Measurements from ENCODE around the gene C10orf120. TPM values are rescaled to one million over a fixed set of nuclear protein-coding genes. Genes with fewer than 3 reads are reported as not detected.

The C10orf120 gene
- total and polyA plus RNA-seq, 2 donors (not counting 3 experiments of a cell fraction or from before 2014, with no cell fraction given) = not detected

DNA sequence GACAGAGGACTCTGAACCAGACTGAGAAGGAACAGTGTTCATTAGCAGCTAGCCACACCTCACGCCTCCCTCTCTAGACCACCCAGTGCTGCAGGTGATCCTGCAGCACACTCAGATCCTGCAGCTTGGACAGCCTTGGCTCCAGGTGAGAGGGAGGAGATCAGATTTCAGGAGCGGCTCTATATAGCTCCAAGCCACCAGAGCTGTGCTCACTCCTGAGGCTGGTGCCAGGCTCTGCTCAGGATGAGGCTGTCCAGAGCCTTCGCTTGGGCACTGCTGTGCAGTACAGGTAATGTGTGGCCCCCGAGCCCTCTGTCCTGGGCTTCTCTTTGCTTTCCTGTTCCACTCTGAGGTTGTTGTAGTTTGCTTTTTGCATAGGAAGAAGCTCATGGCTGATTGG lies 42.4 kb downstream of the C10orf120 start:
- Histone ChIP-seq H3K9me3 (replicated peaks; ENCODE audit: control insufficient read depth, insufficient read depth, low read length) (no peaks in the 10 kb centered on the region), H3K36me3 (ENCODE audit: control insufficient read depth in 2 of 2, extremely low read depth in 1 of 2, insufficient read depth in 2 of 2, low read length in 2 of 2) (no peaks in the 10 kb centered on the region), H3K27ac (ENCODE audit: insufficient read depth, low read depth, low read length) (no peak overlapping the region), H3K79me2 (ENCODE audit: control insufficient read depth, insufficient read depth, low read length) (no peaks in the 10 kb centered on the region), H4K20me1 (replicated peaks; ENCODE audit: control insufficient read depth, extremely low read depth, insufficient read depth, low read length) (no peaks in the 10 kb centered on the region), H3K4me3 (replicated peaks in 1 of 3; ENCODE audit: insufficient read depth in 1 of 3, low read depth in 1 of 3, low read length in 3 of 3) (no peak overlapping the region), H3K4me2 (ENCODE audit: insufficient read depth, low read length) (no peak overlapping the region), H3K27me3 (ENCODE audit: control insufficient read depth in 2 of 2, insufficient read depth in 2 of 2, low read length in 2 of 2) (peaks cover 3 to 5% of the 10 kb centered on the region in 2 experiments), H2AFZ (ENCODE audit: low read depth, low read length) (no peak overlapping the region), H3K4me1 (ENCODE audit: control insufficient read depth, extremely low read depth, insufficient read depth, low read length) (no peaks in the 10 kb centered on the region), H3K9ac (replicated peaks; ENCODE audit: extremely low read depth, insufficient read depth, low read length) (no peak overlapping the region), H3K9me1 (replicated peaks; ENCODE audit: control insufficient read depth, extremely low read depth, insufficient read depth, low read length) (no peaks in the 10 kb centered on the region)
- dilution Hi-C loops (cut with MboI; ENCODE audit: extremely low pct_ligation_motif_present, low sequenced_read_pairs) = no loop called here
- ChIA-PET CTCF (interaction anchor here (0.8 kb wide), 1 partner anchor 8 kb away, joined by 5 read pairs; no protein-coding TSS in a partner anchor), POLR2A (no interaction called here)
- TF ChIP-seq POLR2AphosphoS5 (IDR thresholded peaks at IDR 0.05; ENCODE audit: insufficient read depth, low read depth, low read length) = no peak
- no peak for TF ChIP-seq MYC (IDR thresholded peaks at IDR 0.05; ENCODE audit: low read depth, low read length)
- TF ChIP-seq EZH2 (IDR thresholded peaks at IDR 0.05; ENCODE audit: borderline replicate concordance, low read depth, low read length, severe bottlenecking) = no peak
- no peak for TF ChIP-seq GATA2 (IDR thresholded peaks at IDR 0.05; ENCODE audit: insufficient read depth, insufficient read length, low read depth, low read length)
- TF ChIP-seq, protein P1, sequence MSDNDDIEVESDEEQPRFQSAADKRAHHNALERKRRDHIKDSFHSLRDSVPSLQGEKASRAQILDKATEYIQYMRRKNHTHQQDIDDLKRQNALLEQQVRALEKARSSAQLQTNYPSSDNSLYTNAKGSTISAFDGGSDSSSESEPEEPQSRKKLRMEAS (IDR thresholded peaks at IDR 0.05; ENCODE audit: insufficient read depth, insufficient read length) = no peak
- TF ChIP-seq, protein P2, sequence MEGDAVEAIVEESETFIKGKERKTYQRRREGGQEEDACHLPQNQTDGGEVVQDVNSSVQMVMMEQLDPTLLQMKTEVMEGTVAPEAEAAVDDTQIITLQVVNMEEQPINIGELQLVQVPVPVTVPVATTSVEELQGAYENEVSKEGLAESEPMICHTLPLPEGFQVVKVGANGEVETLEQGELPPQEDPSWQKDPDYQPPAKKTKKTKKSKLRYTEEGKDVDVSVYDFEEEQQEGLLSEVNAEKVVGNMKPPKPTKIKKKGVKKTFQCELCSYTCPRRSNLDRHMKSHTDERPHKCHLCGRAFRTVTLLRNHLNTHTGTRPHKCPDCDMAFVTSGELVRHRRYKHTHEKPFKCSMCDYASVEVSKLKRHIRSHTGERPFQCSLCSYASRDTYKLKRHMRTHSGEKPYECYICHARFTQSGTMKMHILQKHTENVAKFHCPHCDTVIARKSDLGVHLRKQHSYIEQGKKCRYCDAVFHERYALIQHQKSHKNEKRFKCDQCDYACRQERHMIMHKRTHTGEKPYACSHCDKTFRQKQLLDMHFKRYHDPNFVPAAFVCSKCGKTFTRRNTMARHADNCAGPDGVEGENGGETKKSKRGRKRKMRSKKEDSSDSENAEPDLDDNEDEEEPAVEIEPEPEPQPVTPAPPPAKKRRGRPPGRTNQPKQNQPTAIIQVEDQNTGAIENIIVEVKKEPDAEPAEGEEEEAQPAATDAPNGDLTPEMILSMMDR (IDR thresholded peaks at IDR 0.05; ENCODE audit: extremely low read depth in 1 of 2, insufficient read depth in 1 of 2, low read depth in 1 of 2, low read length in 2 of 2) = no peak
- no peak for TF ChIP-seq JUN (IDR thresholded peaks at IDR 0.05; ENCODE audit: borderline replicate concordance, insufficient read depth, insufficient read length, low read depth)
- no peak for TF ChIP-seq POLR2A (IDR thresholded peaks at IDR 0.05; ENCODE audit: low read depth, low read length)
- TF ChIP-seq FOS (IDR thresholded peaks at IDR 0.05; ENCODE audit: borderline replicate concordance, insufficient read depth, low read length) = no peak
- intact Hi-C loops (cut with micrococcal nuclease) = no loop called here
- FAIRE-seq (no peak), DNase-seq (ENCODE audit: low read depth, low spot score) (no peak)
- no TSS peak for BruUV-seq (replicated peaks)
